Middle frontal gyrus (tissue), 1 donor: ENCODE measurements around the gene ABTB1.

ENCODE experiments used
- DNase-seq: peaks from one replicate; pipeline ENCODE4 v3.0.0-alpha.2; 2015; ENCODE audit warnings: low spot score; ENCODE audit errors: extremely low spot score

Gene ABTB1

DNA sequence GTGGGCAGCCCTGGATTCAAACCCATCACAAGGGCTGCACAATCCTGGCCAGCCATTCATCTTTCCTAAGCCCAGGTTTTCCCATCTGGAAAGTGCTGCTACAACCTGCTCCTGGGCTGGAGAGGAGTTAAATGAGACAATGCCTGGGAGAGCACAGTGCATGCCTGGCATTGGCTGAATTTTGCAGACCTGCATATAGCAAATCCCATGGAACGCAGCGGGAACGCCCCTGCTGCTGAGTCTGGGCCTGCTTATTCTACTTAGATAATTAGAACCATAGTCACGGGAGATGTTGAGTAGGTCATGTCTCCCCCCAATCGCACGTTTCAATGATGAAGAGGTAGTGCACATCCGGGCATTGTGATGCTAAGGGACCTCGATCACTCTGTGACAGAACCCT lies 46.6 kb downstream of the ABTB1 start:
- DNase-seq = no peak

DNA sequence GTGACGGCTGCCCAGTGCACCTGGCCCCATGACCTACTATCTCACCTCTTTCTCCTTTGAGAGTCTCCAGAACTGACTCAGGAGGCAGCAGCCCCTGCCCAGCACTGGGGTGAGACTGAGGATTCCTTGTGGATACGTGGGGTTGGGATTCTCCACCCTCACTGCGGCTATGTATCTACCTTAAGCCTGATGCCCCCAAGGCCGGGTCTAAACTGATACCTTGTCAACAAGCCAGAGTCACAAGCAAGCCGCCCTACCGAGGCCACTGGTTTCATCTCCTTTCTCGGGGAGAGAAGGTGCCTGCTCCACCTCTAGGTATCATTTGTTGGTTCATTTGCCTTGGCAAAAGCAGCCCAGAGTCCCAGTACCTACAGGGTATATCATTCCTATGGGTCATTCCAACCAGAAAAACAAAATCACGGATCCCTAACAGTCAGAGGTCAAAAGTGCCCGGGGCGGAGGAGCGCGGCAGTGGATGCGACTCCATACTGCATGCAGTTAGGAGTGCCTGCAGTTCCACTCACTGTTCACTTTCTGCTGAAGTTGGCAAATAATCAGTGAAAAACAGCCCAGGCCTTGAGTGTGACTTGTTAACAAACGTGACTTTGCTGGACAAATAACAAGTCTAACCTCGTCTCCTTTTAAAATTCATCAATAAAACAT lies 47.5 kb downstream of the ABTB1 start:
- no peak for DNase-seq

DNA sequence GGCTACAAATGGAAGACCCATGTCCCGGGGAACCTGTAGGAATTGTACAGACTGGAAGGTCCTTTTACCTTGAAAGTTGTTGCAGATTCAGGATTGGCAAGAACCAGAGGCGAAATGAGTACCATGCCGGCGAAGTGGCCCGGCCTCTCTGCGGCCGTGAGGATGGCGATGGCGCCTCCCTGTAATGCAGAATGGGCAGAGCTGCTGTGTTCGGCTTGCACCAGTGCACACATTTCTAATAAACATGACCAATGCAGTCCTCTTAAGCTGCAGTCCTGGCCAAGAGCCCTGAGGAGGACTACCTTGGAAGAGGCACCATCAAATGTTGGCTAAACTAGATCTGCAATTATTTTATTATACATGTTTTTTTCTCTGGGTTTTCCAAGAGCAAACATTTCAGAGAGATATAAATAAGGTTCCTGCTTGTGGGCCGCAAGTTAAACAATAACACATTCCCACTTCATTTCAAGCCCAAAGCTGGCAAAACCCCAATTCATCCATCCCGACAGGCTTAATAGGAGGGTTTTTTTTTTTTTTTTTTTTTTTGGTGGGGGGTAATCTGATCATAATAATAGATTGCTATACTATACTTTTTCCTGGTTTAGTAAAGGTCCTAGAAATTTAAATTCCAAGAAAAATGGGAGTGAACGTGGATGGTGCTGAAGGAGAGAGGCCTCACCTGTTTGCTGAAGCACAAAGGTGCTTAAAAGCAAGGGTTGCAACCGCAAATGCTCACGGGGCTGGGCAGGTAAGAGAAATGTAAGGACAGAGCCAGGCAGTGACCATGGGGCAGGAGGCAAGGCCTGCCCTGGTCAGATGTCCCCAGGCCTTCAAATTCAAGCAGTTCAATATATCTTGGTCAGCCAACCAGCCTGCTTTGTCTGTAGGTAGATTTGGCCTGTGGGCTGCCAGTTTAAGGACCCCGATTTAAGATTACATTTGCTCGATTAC lies 48.5 kb downstream of the ABTB1 start:
- no peak for DNase-seq

DNA sequence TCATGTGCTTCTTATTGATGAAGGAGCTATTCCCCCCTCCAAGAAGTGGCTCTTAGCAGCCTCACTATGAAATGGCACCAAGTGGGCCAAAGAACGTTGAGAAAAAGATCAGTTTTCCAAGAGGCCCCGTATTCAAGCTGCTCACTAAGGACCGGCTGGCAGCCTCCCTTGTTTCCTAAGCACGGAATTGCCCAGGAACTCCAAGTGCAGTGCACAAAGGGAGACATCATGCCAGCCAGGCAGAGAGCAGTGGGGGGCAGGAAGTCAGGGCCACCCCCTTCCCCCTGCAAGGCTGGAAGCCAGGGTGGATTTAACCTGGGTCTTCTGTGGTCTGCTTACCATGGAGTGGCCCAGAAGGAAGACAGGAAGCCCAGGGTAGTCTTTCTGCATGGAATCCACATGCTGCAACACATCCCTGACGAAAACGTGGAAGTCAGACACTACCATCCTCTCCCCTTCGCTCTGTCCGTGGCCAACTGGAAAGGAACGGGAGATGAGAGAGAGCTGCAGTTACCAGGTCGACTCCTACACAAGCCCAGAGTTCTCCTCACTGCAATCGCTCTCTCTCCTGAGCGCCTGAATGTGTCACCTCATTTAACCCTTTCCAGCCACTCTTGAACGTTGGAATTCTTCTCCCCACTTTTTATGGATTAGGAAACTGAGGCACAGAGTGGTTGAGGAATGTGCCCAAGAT lies 49.5 kb downstream of the ABTB1 start:
- no peak for DNase-seq

DNA sequence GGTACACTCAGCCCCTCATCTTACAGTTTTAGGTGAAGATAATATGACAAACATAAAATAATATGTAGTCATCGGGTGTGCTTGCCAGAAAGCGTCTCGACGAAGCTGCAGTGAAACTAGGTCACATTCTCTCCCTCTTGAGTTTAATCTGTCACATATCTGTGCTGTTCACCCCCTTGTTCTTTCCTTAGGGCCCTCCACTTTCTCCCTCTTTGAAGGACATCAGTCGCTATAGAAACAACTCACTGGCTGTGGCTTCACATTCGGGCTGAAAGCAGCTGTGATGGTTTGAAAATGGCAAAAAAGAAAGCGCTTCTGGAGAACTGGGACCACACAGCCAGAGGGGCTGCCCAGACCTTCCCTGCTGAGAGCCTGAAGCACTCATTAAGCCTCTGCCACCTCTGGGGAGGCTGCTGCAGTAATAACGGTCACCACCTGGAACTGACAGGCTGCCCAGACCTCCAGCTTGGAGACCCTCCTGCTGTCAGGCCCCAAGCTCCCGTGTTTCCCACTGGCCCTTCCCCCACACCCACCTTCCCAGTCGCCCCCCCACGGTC lies 50.3 kb downstream of the ABTB1 start:
- no peak for DNase-seq

DNA sequence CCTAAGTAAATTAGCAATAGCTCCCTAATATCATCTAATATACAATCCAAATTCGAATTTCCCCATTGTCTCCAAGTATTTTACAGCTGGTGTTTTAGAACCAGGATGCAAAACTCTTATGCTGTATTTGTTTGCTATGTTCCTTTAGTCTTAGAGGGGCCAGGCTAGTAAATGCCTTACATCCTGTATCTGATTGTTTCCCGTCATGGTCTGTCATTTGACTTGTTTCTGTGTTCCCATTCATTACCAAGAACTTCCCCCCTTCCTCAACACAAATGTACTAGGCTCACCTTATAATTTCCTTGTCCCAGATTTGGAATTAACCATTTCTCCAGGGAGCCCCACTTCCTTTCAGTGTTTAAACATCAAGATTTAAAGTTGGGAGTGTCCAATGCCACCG lies 54.1 kb downstream of the ABTB1 start:
- DNase-seq = no peak

DNA sequence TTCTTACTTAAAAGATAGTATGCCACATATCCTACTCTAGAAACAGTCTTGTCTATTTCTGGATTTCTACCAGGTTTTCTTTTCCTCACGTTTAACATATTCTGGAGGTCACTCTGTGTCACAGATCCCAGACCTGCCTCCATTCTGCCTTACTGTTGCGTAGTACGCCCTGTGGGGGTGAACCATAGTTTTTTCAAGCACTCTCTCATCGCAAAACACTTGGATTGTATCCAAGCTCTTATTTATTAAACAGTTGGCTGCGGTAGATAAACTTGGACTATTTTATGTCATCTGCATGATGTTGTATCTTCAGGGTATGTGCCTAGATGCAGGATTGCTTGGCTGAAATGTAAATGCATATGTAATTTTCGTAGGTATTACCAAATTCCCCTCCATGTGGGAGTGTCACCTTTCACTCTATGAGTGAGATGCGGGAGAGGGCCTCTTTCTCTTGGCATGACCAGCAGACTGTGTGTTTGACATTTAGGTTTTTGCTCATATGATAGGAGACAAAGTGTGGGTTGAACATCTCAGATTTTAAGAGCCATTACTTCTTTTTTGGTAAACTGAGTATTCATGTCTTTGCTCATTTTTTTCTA lies 55.8 kb downstream of the ABTB1 start:
- DNase-seq = no peak

DNA sequence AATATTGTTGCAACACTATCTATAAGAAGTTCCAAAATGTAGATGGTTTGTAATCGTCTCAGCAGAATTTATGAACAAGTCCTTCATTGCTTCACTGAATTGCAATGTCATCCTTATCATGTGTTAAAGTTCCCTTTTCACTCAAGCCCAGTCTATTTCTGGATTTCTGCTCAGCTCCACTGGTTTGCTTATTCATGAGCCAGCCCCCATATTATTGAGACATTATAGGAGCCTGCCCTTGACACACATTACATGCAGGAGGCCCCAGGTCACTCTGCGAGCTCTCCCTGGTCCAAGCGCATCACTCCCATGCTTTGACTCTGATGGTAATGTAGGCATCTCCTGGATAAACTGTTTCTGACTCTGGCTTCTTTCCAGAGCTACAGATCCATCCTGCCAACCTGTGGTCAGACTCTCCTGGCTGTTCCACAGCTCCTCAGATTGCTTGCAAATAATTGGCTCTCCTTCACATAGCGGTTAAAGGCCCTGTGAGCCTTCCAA lies 56.9 kb downstream of the ABTB1 start:
- DNase-seq = no peak

DNA sequence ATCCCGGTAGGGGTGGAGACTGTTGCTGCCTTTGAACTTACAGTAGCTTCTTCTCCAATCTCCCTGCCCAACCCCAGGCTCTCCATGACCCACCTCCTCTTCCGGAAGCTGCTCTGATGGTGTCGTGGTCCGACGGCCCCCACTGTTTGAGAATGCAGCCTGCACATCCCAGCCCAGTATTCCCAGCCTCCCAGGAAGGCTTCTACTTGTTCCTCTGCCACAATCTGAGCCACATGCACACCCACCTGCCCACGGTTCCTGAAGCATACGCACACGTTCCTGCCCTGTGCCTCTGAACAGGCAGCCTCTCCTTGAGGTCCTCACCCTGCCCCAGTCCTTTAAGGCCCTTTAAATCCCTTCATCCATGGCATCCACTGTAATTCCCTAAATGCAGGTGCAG lies 57.4 kb downstream of the ABTB1 start:
- DNase-seq = no peak
